Stimulated activated CD4-positive, alpha-beta T cell treated with anti-CD3 and anti-CD28 coated beads, Interleukin-2, amount 100 ng/mL, for 24 hours (primary cell): Measurements from ENCODE around the gene SAYSD1.

Source experiments
- DNase-seq, 2 donors: peaks; one replicate each; pipeline ENCODE4 v3.0.0-alpha.2; 2020

Gene SAYSD1

DNA sequence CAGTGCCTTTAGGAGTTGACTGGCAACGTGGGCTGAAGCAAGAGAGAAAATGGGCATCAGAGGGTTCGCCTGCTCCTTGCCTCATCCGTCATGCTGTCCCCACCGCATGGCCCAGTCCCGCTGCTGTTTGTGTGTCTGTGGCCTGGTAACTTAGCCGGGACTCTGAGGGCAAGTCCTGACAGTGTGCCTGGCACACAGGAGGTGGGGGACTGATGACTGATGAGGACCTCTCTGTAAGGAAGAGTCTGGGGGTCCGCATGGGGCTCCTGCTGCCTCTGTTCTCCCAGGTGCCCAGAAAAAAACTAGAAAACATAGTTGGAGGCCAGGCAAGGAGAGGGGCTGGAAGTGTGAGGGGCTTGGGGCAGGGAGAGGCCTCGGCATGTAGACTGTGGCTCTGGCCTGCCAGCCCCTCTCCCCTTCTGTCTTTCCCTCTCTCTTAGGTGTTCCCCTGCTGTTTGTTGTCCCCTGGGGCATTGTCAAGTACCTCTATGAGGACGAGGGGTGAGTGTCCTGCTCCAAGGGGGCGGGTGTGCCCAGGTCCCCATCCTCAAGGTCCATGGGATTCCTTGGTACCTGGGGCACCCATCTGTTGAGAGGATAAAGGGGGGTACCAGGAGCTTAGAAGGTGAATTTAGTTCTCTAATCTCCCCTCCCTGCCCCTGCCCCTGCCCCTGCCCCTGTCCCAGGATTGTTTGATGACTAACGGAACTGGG is 36.9 kb downstream of the SAYSD1 start:
- peak in 1 of 2 donors; percentile 11 for DNase-seq

DNA sequence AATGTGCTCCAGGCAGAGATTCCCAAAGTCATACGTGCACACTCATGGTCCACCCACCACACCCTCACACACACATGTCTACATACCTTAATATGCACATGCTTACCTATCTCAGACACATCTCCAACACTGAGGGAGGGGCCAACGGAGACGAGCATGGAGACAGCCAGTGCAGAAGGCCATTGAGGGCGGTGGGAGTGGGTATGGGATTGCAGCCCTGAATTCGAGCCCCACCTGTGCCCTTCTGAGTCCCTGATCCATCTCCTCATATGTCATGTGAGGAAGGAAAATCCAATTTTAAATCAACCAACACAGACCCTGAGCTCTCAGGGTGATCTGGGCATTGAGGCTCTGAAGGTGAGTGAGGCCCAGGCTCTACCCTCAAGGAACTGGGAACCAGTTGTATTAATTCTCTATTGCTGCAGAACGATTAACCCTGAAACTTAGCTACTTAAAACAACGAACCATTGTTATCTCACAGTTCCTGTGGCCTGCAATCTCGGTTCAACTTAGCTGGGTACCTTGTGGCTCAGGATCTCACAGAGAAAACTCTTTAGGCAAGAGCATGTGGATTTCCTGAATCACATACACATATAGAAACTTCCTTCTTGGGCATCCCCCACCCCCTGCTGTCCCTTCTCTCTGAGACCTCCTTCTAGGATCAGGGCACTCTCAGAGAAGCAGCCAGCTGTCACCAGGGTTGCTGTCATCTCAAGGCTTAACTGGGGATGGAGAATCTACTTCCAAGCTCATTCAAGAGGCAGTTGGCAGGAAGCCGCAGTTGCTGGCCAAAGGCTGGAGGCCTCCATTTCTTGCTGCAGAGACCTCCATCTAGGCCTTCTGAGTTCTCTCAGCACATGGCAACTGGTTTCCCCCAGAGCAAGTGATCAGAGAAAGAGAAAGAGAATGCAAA is 38.1 kb downstream of the SAYSD1 start:
- peak in 1 of 2 donors; percentile 7 for DNase-seq

DNA sequence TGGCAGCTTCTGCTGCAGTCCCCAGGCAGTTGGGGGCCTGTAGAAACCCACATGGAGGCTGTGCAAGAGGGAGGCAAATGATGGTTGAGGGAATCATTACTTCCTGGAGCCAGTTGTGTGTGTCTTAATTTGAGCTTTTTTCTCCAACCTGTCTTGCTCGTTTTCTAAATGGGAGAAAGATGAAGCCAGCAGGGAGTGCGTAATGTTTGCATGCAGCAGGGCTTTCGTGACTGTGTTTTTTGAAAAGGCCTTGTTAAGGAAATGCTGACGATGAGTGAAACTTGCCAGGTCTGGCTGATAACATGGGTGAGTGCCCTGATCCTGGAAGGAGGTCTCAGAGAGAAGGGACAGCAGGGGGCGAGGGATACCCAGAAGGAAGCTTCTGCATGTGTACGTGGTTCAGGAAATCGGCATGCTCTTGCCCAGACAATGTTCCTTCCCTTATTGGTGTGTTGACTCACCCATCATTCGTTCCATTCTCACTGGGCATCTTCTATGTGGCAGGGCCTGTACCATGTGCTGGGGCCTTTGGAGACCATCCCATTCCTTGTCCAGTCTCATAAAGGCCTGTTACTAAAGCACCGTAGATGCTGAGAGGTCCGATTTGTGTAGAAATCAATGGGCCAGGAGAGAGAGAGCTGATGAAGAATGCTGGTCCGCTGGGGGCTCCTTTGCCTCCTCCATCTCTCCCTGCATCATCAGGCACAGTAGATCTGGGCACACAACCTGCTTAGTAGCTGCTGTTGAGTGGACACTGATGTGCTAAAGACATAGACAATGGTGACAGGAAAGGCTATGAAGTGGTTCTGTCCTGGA is 39.0 kb downstream of the SAYSD1 start:
- peak in 1 of 2 donors; percentile 6 for DNase-seq

DNA sequence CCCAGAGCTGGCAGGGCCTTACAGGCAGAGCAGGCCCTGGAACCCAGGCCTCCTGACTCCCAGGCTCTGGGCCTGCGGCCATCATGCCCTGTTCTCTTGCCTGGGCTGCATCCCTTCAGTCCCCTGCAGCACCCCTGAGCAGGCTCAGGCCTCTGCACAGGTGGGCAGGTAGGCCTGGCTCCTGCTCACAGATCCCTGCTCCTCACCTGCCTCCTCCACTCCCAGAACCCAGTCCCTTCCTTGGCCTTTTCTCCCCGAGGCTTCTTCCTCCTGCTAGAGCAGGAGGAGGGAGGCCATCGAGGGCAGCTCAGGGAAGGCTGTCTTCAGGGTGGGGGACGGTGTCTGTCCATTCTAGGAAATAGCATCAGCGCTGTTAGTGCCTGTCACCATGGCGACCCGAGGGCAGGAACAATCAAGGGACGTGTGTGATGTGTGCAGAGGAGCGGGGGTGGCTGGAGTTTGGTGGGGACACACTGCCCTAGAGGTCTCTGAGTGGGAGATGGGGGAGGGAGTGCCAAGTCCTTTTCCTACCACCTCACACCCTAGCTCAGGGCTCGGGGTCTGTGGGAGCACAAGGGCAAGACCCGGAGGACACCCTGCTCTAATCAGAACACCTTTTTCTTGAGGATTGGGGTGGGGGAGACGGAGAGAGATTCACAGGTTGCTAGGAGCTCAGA is 39.8 kb downstream of the SAYSD1 start:
- peak in 1 of 2 donors; percentile 11 for DNase-seq

DNA sequence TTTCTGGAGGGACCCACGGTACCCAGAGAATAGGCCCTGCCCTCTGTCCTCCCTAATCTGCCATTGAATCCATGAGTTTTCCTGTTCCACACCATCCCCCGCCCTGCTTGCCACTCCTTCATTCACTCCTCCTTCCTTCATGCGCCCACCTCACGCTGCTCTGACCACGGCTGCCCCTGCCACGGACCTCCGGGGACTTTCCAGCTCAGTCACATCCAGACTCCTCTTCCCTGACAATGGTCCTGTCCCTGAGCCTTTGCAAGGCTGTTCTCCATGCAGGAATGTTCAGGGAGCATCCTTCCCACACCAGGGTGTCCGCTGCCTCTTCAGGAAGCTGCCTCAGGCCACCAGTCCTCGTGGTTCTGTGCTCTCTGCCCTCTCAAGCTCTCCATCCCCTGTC is 40.5 kb downstream of the SAYSD1 start:
- peak in 1 of 2 donors; percentile 6 for DNase-seq

DNA sequence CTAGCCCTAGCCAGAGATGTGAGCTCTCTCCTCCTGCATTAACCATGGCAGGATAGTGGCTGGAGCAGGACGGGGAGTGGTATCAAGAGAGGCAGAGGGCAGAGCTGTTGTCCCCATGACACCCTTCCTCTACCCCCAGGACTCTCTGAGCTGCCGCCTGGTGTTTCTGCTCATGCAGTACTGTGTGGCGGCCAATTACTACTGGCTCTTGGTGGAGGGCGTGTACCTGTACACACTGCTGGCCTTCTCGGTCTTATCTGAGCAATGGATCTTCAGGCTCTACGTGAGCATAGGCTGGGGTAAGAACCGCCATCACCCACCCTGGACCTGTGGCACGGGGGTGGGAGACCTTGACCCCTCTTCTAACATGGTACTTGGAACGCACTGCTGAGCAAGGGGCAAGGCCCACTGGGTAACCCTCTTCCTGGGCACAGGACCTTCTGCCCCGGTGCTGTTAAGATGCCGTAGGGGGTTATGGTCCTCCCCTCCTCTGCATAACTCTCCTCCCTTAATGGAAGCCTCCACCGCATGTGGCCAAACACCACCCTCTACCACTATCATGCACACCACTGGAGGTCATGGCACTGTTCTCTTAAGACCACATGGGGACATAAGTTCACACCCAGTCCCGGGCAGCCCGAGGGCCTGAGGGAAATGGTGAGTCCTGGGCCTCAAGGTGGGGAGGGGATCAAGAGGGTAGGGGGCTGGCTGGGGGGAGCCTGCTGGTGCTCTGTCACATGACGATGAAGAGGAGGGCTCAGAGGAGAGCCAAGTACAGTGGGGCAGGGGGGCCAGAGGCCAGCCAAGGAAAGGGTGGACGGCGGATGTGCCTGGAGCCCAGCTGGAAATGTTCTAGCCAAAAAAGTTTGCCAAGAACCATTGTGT is 41.3 kb downstream of the SAYSD1 start:
- no peak for DNase-seq

DNA sequence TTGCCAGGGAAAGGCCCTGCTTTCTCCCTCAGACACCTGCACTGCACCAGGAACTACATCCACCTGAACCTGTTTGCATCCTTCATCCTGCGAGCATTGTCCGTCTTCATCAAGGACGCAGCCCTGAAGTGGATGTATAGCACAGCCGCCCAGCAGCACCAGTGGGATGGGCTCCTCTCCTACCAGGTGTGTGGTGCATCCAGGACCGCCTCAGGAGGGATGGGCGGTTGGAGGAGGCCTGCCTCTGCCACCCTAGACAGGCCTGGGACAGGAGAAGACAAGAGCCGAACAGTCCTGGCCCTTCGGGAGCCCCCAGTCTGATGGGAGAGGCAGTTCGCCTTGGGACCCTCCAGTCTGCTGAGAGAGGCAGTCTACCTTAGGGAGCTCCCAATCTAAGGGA is 42.2 kb downstream of the SAYSD1 start:
- no peak for DNase-seq

DNA sequence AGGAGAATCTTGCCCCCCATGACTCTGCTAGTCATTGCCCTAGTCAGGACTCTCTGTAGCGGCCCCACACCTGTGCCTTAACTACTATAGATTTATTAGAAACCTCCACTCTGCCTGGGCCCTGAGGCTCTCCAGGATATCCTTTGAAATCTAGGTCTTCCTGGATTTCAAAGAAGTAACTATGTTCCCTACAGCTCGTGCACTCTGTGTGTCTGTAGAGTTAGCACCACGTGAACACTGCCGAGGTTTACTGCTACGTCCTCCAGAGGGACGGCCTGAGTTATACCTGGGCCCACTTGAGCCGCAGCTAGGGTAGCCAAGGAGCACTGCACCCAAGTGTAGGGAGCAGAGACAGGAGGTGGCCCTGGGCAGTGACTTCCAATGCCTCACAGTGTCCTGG is 46.6 kb downstream of the SAYSD1 start:
- no peak for DNase-seq

DNA sequence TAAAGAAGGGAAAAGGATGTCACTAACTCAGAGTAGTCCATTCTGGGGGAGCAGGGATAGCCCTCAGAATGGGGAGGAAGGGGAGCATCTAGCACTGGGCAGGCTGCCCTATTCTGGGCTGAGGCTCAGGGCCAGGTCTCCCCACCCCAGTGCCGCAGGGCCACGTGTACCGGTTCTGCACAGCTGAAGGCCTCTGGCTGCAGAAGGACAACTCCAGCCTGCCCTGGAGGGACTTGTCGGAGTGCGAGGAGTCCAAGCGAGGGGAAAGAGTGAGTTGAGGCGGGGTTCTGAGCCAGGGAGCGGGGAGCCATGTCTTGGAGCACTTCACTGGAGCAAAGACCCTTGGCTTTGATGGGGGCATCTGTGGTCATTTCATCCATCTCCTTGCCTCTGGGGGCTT is 49.4 kb downstream of the SAYSD1 start:
- DNase-seq, result no peak

DNA sequence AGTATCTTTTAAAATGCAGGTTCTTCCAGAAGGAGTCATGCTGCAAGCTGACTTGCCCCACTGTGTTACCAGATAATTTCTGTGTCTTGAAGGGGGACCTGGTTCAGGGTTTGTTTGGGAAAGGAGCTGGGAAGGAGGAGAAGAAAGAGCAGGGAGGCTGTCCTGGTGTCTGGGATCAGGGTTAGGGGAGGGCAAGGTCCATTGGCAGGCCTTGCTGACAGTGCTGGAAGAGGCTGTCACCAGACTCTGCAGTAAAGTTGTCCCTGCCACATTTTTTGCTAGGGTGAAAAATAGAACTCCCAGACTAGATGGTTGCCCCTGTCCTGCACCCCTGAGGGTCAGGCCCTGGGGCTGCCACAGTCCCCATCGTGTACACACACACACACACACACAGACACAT is 51.5 kb downstream of the SAYSD1 start:
- no peak for DNase-seq

DNA sequence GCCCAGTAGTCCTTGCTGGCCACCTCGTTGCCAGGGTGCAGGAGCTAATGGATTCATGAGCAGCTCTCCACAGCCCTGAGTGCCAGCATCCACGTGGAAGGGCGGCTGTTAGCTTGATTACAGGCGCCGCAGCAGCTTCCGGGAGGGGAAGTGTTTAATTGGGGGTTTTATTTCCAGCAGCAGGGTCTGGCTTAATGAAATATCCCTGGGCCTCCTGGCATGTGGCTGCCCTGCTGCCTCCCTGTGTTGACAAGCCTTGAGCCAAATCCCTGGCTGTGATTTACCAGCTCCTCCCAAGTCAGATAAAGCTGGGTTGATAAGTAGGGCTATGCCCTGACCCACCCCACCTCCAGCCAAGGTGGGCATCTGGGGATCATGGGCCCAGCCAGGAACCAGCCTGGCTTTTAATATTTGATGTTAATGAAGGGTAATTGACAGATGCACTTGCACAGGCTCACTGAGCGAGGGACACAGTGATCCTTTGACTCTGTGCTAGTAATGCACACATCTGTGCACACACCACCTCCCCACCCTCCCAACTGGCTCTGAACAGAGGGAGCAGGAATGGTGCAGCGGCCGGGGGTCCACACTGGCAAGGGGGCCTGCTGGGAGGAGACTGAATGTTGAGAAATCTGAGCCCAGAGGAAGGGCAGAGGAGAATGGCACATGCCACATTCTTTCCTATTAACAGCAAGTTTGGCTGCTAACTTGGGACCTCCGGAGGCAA is 52.8 kb downstream of the SAYSD1 start:
- no peak for DNase-seq

DNA sequence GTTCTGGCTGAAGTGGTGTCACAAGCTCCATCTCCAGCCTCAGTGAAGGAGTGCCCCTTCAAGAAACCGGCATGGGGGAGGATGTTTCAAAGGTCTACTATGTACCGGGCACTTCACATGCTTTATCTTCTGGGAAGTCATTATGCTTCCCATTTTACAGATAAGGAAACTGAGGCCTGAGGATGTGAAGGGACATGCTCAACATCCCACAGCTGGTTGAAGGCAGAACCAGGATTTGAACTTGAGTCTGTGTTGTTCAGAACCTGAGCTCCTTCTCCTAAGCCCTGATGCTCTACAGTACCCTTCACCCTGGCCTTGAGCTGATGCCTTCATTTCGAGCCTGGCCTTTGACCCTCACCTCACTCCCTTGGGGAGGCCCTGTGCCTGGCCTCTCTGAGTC is 53.4 kb downstream of the SAYSD1 start:
- no peak for DNase-seq

DNA sequence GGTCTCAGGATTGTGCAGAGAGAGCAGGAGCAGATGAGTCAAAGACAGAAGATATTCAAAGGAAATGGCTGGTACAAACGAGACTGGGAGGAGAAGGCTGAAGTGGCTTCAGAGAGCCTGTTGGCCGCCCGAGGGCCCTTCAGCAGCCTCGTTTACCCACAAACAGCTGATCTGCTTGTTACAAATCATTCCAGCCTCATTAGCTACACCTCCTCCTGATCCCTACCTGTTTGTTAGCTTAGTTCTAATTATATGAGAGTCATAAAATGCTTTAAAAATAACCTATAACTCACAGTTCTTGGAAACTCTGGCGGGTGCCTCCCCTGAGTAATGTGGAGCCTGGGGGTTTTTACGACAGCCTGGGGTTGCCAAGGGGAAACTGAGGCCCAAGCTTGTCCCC is 53.8 kb downstream of the SAYSD1 start:
- no peak for DNase-seq

DNA sequence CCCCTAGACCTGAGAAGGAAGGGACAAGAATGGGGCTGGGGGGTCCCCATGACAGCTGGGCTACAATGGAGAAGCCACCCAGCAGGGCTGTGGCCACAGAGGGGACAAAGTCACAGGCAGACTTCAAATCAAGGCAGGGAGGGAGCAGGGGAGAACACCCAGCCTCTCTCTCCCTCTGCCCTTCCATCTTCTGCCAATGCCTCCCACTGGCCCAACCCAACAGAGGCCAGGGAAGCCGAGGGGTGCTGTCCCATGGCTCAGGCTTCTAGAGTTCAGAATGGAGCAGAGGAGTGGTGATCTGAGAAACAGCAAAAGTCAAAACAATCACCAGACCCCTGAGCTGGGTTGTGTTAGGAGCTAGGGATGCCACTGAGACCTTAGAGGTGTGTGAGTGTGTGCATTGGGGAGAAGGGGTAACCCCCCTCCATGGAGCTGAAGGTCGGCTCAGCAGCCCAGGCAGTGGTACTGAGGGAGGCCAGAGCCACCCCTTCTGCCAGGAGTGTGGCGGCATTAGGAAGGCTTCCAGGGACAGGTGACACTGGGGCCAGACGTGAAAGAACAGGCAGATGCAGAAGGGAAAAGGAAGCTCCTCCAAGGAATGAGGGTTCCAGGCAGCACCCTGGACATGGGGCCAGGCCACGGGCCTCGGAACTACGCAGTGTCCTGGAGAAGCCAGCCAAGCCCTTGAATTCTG is 54.4 kb downstream of the SAYSD1 start:
- DNase-seq, result no peak

DNA sequence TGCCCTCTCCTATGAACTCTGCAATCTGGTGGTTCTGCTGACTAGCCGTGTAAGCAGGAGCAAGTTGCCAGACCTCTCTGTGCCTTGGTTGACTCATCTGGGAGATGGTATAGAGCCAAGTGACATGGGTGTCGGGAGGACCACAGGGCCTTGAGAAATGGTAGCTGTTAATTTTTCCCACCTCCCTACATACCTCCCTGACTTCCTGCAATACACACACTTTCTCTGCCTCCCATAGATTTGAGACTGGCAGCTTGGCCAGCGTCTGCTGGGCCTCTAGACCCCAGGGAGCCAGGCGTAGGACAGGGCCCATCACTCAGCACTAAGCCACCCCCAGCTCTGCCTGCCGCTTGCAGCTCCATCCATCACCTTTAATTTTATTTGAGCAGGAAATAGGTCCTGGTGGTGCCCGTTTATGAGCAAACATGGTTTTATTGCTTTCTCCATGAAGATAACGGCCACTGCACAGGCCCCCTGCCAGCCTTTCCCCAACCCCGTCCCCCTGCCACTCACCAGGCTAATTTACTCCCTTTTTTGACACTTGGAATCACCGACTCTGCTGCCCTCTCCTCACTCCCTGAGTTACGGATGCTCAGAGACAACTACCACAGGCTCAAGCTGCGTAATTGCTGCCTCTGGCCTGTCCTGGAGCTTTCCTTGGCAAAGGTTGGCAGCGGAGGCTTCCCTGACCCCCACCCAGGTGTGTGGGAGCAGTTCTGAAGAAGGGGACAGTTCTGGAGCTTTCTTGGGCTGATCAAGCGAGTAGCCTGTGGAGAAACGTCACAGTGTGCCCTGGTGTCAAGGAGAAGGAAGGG is 55.3 kb downstream of the SAYSD1 start:
- DNase-seq, result no peak

DNA sequence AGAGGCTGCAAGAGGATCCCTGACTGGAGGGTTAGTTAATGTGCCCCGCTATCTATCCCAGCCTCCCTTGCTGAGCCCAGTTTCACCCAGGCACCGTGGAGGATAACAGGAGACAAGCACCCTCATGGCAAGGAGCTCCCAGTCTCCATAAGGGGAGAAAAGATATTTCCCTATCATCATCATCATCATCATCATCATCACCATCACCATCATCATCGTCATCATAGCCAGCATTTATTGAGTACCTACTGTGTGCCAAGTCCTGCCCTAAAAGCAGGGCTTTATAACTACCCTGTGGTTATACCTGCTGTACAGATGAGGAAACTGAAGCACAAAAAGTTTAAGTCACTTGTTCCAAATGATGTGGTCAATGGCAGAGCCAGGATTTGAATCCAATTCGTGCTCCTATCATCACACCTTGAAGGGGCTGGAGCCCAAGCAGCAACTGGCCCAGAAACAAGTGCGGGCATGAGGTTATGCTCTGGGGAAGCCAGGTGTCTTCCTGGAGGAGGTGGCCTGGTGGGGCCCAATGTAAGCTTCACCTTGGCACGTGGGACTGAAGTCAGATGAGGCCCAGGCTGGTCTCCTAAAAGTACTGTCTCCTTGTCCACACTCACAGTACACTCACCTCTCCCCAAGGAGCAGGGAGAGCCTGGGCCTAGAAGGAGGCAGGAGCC is 56.4 kb downstream of the SAYSD1 start:
- no peak for DNase-seq

DNA sequence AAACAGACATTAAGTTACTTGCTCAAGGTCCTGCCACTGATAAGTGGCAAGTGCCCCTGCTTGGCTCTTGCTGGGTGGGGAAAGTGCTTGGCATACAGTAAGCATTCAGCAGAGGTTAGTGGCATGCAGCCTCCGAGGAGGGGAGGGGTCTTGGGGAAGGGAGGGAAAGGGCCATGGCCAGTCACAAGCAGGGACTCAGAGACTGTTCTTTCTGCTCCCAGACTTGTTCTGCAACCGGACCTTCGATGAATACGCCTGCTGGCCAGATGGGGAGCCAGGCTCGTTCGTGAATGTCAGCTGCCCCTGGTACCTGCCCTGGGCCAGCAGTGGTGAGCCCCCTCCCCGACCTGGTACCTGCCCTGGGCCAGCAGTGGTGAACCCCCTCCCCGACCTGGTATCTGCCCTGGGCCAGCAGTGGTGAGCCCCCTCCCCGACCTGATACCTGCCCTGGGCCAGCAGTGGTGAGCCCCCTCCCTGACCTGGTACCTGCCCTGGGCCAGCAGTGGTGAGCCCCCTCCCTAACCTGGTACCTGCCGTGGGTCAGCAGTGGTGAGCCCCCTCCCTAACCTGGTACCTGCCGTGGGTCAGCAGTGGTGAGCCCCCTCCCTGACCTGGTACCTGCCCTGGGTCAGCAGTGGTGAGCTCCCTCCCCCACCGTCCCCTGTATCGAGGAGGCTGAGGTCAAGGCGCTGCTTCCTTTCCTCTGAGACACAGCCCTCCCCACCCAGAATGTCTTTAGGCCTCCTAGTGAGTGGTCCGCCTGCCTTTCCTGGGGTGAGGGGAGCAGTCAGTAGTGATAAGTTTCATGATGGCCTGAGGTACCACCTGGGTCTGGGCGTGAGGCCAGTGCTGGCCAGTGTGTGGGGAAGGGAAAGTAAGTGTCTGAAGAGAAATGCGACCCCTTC is 57.5 kb downstream of the SAYSD1 start:
- DNase-seq, result no peak

DNA sequence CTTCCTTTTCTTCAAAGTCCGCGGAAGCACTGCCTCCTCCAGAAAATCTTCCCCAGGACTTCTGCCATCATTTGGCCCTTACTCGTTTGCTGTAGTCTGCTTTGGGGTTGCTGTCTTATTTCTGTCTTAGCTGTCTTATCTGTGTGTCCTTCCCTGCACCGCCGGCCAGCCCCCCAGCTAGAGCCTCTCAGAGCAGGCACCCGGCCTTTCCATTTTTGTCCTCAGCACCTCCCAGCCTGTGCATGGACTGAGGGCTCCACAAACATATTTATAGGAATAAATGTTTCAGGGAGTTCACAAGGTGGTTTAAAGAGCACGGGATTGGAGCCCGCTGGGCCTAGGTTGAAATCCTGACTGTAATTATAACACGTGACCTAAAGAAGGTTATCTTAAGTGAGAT is 58.3 kb downstream of the SAYSD1 start:
- no peak for DNase-seq
